HEK293 (cell line): ENCODE results near the gene ZSWIM6.

Experiments used
- CTCF ChIA-PET: fragments of 350-600 bp; formaldehyde crosslinking; extraction: SDS; loops from one replicate; lab custom pipeline; 2021; ENCODE audit warnings: antibody characterized with exemption; lab: Yijun Ruan, JAX
- POLR2A ChIA-PET: fragments of 300-600 bp; formaldehyde crosslinking; extraction: SDS; loops from one replicate; lab custom pipeline; 2020; ENCODE audit warnings: antibody characterized with exemption, inconsistent platforms; lab: Yijun Ruan, JAX
- H3K27ac ChIP-seq: fragments of 200-500 bp; sonication (Bioruptor generic); 2 replicates; pipeline ENCODE4 v1.5.1; 2014; ENCODE audit warnings: low read depth, low read length, control low read depth, inconsistent platforms; ENCODE audit errors: extremely low read depth
- H3K36me3 ChIP-seq, 2 experiments: fragments of 200-500 bp in 1 of 2; sonication (Bioruptor generic) in 1 of 2; 1 replicate in 1 of 2; 2 replicates in 1 of 2; pipeline ENCODE4 v1.5.1; 2014 to 2017; ENCODE audit warnings: inconsistent platforms in 2 of 2, low read length in 2 of 2; ENCODE audit not compliant: control insufficient read depth in 2 of 2, insufficient read depth in 1 of 2
- H3K4me1 ChIP-seq: fragments of 200-500 bp; sonication (Bioruptor generic); 2 replicates; pipeline ENCODE4 v1.5.1; 2014; ENCODE audit warnings: mild to moderate bottlenecking, low read length, inconsistent platforms; ENCODE audit not compliant: control insufficient read depth, insufficient read depth
- H3K4me3 ChIP-seq: 2 replicates; pipeline ENCODE4 v1.5.1; 2011; ENCODE audit warnings: low read depth, mild to moderate bottlenecking, control low read depth, low read length, moderate library complexity
- H3K9me3 ChIP-seq: fragments of 200-500 bp; sonication (Bioruptor generic); 2 replicates; pipeline ENCODE4 v1.5.1; 2014; ENCODE audit warnings: low read depth, low read length, inconsistent platforms; ENCODE audit not compliant: control insufficient read depth, insufficient read depth
- AEBP2 ChIP-seq: fragments of 450-650 bp; formaldehyde crosslinking; IDR thresholded peaks from 2 replicates; pipeline ENCODE4 v1.5.1; 2016; ENCODE audit warnings: missing biosample characterization, missing genetic modification characterization, borderline replicate concordance
- GLIS1 ChIP-seq: fragments of 450-650 bp; formaldehyde crosslinking; IDR thresholded peaks from 2 replicates; pipeline ENCODE4 v1.5.1; 2016; ENCODE audit warnings: missing biosample characterization, missing genetic modification characterization
- HOXC10 ChIP-seq: sonication (generic); formaldehyde crosslinking; IDR thresholded peaks from 2 replicates; pipeline ENCODE4 v1.8.1; 2023; ENCODE audit warnings: mild to moderate bottlenecking, missing genetic modification reagents
- KLF8 ChIP-seq: fragments of 450-650 bp; formaldehyde crosslinking; IDR thresholded peaks from 2 replicates; pipeline ENCODE4 v1.5.1; 2016; ENCODE audit warnings: missing biosample characterization, missing genetic modification characterization
- PRDM10 ChIP-seq: fragments of 450-650 bp; formaldehyde crosslinking; IDR thresholded peaks from 2 replicates; pipeline ENCODE4 v1.5.1; 2016; ENCODE audit warnings: missing biosample characterization, missing genetic modification characterization
- SETDB1 ChIP-seq: IDR thresholded peaks from one replicate; pipeline ENCODE4 v1.6.1; 2017; ENCODE audit warnings: mild to moderate bottlenecking, low read length, moderate library complexity, mixed read lengths; ENCODE audit not compliant: insufficient read length
- SP7 ChIP-seq: fragments of 450-650 bp; formaldehyde crosslinking; IDR thresholded peaks from 2 replicates; pipeline ENCODE4 v1.5.1; 2016; ENCODE audit warnings: missing biosample characterization, missing genetic modification characterization
- TRIM28 ChIP-seq: IDR thresholded peaks from 2 replicates; pipeline ENCODE4 v1.6.1; 2011; ENCODE audit warnings: low read length, control low read depth, borderline replicate concordance
- WT1 ChIP-seq: fragments of 450-650 bp; formaldehyde crosslinking; IDR thresholded peaks from 2 replicates; pipeline ENCODE4 v1.5.1; 2016; ENCODE audit warnings: missing biosample characterization, missing genetic modification characterization
- YY2 ChIP-seq: fragments of 450-650 bp; formaldehyde crosslinking; IDR thresholded peaks from 2 replicates; pipeline ENCODE4 v1.5.1; 2016; ENCODE audit warnings: missing biosample characterization, missing genetic modification characterization
- ZNF114 ChIP-seq: fragments of 450-650 bp; formaldehyde crosslinking; IDR thresholded peaks from 2 replicates; pipeline ENCODE4 v1.5.0; 2017; ENCODE audit warnings: missing biosample characterization, missing genetic modification characterization
- ZNF16 ChIP-seq: fragments of 450-650 bp; formaldehyde crosslinking; IDR thresholded peaks from 2 replicates; pipeline ENCODE4 v1.5.1; 2016; ENCODE audit warnings: low read depth, missing biosample characterization, missing genetic modification characterization
- ZNF174 ChIP-seq: fragments of 450-650 bp; formaldehyde crosslinking; IDR thresholded peaks from 2 replicates; pipeline ENCODE4 v1.5.0; 2017; ENCODE audit warnings: missing biosample characterization, mild to moderate bottlenecking, missing genetic modification characterization
- ZNF2 ChIP-seq: fragments of 450-650 bp; formaldehyde crosslinking; IDR thresholded peaks from 2 replicates; pipeline ENCODE4 v1.5.1; 2016; ENCODE audit warnings: missing biosample characterization, missing genetic modification characterization
- ZNF239 ChIP-seq: fragments of 450-650 bp; formaldehyde crosslinking; IDR thresholded peaks from 2 replicates; pipeline ENCODE4 v1.5.1; 2016; ENCODE audit warnings: missing biosample characterization, missing genetic modification characterization
- ZNF24 ChIP-seq: fragments of 450-650 bp; formaldehyde crosslinking; IDR thresholded peaks from 2 replicates; pipeline ENCODE4 v1.5.1; 2016; ENCODE audit warnings: missing biosample characterization, missing genetic modification characterization
- ZNF26 ChIP-seq: fragments of 450-650 bp; formaldehyde crosslinking; IDR thresholded peaks from 2 replicates; pipeline ENCODE4 v1.5.1; 2016; ENCODE audit warnings: missing biosample characterization, missing genetic modification characterization
- ZNF266 ChIP-seq: fragments of 450-650 bp; formaldehyde crosslinking; IDR thresholded peaks from 2 replicates; pipeline ENCODE4 v1.5.1; 2016; ENCODE audit warnings: missing biosample characterization, missing genetic modification characterization, low read depth
- ZNF404 ChIP-seq: fragments of 450-650 bp; formaldehyde crosslinking; IDR thresholded peaks from 2 replicates; pipeline ENCODE4 v1.5.1; 2017; ENCODE audit warnings: missing biosample characterization, missing genetic modification characterization
- ZNF426 ChIP-seq: fragments of 450-650 bp; formaldehyde crosslinking; IDR thresholded peaks from 2 replicates; pipeline ENCODE4 v1.5.1; 2017; ENCODE audit warnings: missing biosample characterization, missing genetic modification characterization, mild to moderate bottlenecking, inconsistent platforms, moderate library complexity
- ZNF473 ChIP-seq: fragments of 450-650 bp; formaldehyde crosslinking; IDR thresholded peaks from 2 replicates; pipeline ENCODE4 v1.5.1; 2017; ENCODE audit warnings: missing biosample characterization, missing genetic modification characterization
- ZNF548 ChIP-seq: fragments of 450-650 bp; formaldehyde crosslinking; IDR thresholded peaks from 2 replicates; pipeline ENCODE4 v1.5.1; 2016; ENCODE audit warnings: missing biosample characterization, missing genetic modification characterization
- ZNF560 ChIP-seq: fragments of 450-650 bp; formaldehyde crosslinking; IDR thresholded peaks from 2 replicates; pipeline ENCODE4 v1.5.1; 2017; ENCODE audit warnings: missing biosample characterization, missing genetic modification characterization, borderline replicate concordance
- ZNF639 ChIP-seq: fragments of 450-650 bp; formaldehyde crosslinking; IDR thresholded peaks from 2 replicates; pipeline ENCODE4 v1.5.1; 2016; ENCODE audit warnings: missing biosample characterization, missing genetic modification characterization
- ZNF692 ChIP-seq: fragments of 450-650 bp; formaldehyde crosslinking; IDR thresholded peaks from 2 replicates; pipeline ENCODE4 v1.5.1; 2016; ENCODE audit warnings: missing biosample characterization, missing genetic modification characterization
- ZNF701 ChIP-seq: fragments of 450-650 bp; formaldehyde crosslinking; IDR thresholded peaks from 2 replicates; pipeline ENCODE4 v1.5.1; 2016; ENCODE audit warnings: missing biosample characterization, missing genetic modification characterization
- ZNF776 ChIP-seq: fragments of 450-650 bp; formaldehyde crosslinking; IDR thresholded peaks from 2 replicates; pipeline ENCODE4 v1.5.0; 2017; ENCODE audit warnings: missing biosample characterization, missing genetic modification characterization, borderline replicate concordance

The ZSWIM6 gene

GRCh38 chr5:61292062-61292657 lies 39.9 kb upstream of the ZSWIM6 start:
- ChIA-PET POLR2A (no interaction called here), CTCF (interaction anchor here (0.6 kb wide), 1 partner anchor 96 kb away, joined by 3 read pairs; no protein-coding TSS in a partner anchor)
- Histone ChIP-seq H3K27ac (no peak overlapping the region), H3K4me1 (no peaks in the 10 kb centered on the region), H3K36me3 (no peaks in the 10 kb centered on the region), H3K4me3 (no peak overlapping the region), H3K9me3 (no peaks in the 10 kb centered on the region)
- TF ChIP-seq ZNF473 (tag by site-specific recombination) (no peak), ZNF548 (tag by site-specific recombination) (no peak), ZNF174 (tag by site-specific recombination) (no peak), ZNF560 (tag by site-specific recombination) (no peak), ZNF639 (tag by site-specific recombination) (no peak), ZNF776 (no peak), PRDM10 (tag by site-specific recombination) (no peak), HOXC10 (CRISPR knock-in tag) (no peak), ZNF2 (tag by site-specific recombination) (no peak), GLIS1 (tag by site-specific recombination) (no peak), KLF8 (tag by site-specific recombination) (no peak)
- TF ChIP-seq, all 188 proteins: peak for 0

GRCh38 chr5:61293071-61293470 lies 39.0 kb upstream of the ZSWIM6 start:
- H3K4me3 ChIP-seq = no peak overlapping the region
- H3K36me3 ChIP-seq = no peaks in the 10 kb centered on the region
- no peaks in the 10 kb centered on the region for H3K9me3 ChIP-seq
- no peaks in the 10 kb centered on the region for H3K4me1 ChIP-seq
- CTCF ChIA-PET = no interaction called here
- no peak overlapping the region for H3K27ac ChIP-seq
- POLR2A ChIA-PET = no interaction called here
- TF ChIP-seq ZNF114 (no peak), ZNF2 (tag by site-specific recombination) (no peak), ZNF16 (tag by site-specific recombination) (no peak), ZNF24 (tag by site-specific recombination) (no peak), ZNF404 (tag by site-specific recombination) (no peak), ZNF701 (tag by site-specific recombination) (no peak), ZNF426 (no peak), ZNF26 (tag by site-specific recombination) (no peak), ZNF239 (tag by site-specific recombination) (no peak), SP7 (no peak), AEBP2 (no peak), TRIM28 (no peak), SETDB1 (no peak), ZNF692 (tag by site-specific recombination) (no peak), ZNF266 (no peak), ZNF776 (no peak), YY2 (tag by site-specific recombination) (no peak), WT1 (tag by site-specific recombination) (no peak)
